Breast epithelium (tissue), 3 donors: Measurements from ENCODE around the gene AMN1.

ENCODE experiments used
- POLR2A ChIP-seq: fragments of 450-650 bp; IDR thresholded peaks from one replicate; pipeline ENCODE4 v1.6.1; 2016; ENCODE audit warnings: antibody characterized with exemption, mild to moderate bottlenecking, moderate library complexity
- POLR2AphosphoS5 ChIP-seq, 3 donors: sonication (generic); formaldehyde crosslinking; IDR thresholded peaks; one replicate each; pipeline ENCODE4 v1.6.1; 2017; ENCODE audit warnings: antibody characterized with exemption in 3 of 3
- TF ChIP-seq, protein P1 (sequence below), 3 donors: fragments of 450-650 bp; IDR thresholded peaks; one replicate each; pipeline ENCODE4 v1.5.1; 2016 to 2017; ENCODE audit warnings: antibody characterized with exemption in 3 of 3, mild to moderate bottlenecking in 3 of 3, moderate library complexity in 3 of 3

- no peak for TF ChIP-seq POLR2A
- TF ChIP-seq, protein P1, sequence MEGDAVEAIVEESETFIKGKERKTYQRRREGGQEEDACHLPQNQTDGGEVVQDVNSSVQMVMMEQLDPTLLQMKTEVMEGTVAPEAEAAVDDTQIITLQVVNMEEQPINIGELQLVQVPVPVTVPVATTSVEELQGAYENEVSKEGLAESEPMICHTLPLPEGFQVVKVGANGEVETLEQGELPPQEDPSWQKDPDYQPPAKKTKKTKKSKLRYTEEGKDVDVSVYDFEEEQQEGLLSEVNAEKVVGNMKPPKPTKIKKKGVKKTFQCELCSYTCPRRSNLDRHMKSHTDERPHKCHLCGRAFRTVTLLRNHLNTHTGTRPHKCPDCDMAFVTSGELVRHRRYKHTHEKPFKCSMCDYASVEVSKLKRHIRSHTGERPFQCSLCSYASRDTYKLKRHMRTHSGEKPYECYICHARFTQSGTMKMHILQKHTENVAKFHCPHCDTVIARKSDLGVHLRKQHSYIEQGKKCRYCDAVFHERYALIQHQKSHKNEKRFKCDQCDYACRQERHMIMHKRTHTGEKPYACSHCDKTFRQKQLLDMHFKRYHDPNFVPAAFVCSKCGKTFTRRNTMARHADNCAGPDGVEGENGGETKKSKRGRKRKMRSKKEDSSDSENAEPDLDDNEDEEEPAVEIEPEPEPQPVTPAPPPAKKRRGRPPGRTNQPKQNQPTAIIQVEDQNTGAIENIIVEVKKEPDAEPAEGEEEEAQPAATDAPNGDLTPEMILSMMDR (IDR thresholded peaks at IDR 0.05) = no peak
- no peak for TF ChIP-seq POLR2AphosphoS5 (IDR thresholded peaks at IDR 0.05)
Observed at GRCh38 chr12:31663576-31663975, 65.2 kb downstream of the AMN1 start.
